ENCODE results near the gene SKI.
"Not testable (repeated sequence)": the region's sequence is repeated elsewhere in the genome, so short reads cannot be mapped to it uniquely, and the experiment has no call there.

Gene SKI

DNA sequence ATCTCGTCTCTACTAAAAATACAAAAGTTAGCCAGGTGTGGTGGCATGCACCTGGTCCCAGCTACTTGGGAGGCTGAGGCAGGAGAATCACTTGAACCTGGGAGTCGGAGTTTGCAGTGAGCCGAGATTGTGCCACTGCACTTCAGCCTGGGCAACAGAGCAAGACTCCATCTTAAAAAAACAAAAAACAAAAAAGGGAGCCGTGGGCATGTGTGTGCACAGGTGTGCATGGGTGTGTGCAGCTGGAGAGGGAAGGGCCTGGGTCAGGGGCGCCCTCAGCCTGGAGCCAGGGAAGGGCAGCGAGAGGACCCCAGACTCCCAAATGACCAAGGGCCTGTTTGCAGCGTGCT is 18.9 kb downstream of the SKI start:
- H3K9me3 ChIP-seq; H3K36me3 ChIP-seq (replicated peaks); in situ Hi-C loops (cut with MboI; ENCODE audit: low sequenced_read_pairs); DNase-seq (ENCODE audit: low spot score in 2 of 2); H3K4me3 ChIP-seq; H3K27me3 ChIP-seq (ENCODE audit: low read depth): not testable (repeated sequence)
- peaks cover 24% of the 10 kb centered on the region for H3K4me1 ChIP-seq

DNA sequence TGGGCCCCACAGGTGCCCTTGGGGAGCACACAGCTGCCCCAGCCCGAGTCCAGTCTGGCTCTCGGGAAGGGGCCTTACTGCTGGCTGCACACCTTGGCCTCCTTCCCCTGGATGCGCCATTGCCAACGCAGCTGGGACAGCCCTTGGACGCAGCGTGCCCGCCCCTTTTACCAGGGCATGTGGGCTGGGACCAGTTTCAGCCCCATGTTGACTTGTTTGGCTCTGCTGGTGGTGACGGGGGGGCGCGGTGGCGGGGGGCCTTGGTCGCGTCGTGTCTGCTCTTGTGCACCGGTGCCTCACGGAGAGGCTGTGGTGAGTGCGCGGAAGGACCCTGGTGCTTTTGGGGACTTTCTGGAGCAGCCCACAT is 19.6 kb downstream of the SKI start:
- H3K4me3 ChIP-seq = no peak overlapping the region
- no peaks in the 10 kb centered on the region for H3K9me3 ChIP-seq
- no peaks in the 10 kb centered on the region for H3K27me3 ChIP-seq (ENCODE audit: low read depth)
- no peak for DNase-seq (ENCODE audit: low spot score in 2 of 2)
- H3K36me3 ChIP-seq (replicated peaks) = peaks cover 3% of the 10 kb centered on the region; the same call in 1 of the 2 replicates
- in situ Hi-C loops (cut with MboI; ENCODE audit: low sequenced_read_pairs) = no loop called here
- H3K4me1 ChIP-seq = peaks cover 24% of the 10 kb centered on the region

DNA sequence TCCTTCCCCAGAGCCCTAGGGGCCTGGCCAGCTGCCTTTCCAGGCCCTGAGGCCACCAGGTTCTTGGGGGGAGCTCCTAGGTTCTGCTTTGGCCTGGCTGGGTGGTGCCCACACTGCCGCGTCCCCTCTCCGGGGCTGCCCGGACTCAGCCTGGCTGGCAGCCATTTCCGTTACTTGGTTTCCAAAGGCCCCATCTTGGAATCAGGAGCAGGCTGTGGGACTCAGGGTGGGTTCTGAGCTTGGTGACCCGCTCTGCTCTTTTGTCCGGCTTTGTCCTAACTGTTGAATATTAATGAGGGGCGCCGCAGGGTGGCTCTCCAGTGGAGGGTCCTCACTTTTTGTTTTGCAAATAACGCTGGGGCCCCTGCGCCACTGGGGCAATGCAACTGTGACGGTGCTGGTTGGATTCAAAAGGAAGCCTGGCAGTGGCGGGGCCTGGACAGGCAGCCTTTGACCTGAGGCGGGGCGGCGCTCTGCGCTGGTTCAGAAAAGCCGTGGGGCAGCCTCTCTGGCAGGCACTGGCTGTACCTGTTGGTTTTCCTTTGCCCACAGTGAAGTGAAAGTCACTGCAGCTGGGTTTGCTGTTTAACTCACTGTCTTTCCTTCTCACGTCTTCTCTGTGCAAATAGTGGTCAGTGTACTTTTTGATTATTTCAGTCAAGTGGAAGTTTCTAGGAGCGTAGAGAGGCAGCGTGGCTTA is 20.2 kb downstream of the SKI start:
- in situ Hi-C loops (cut with MboI; ENCODE audit: low sequenced_read_pairs) = no loop called here
- H3K4me1 ChIP-seq = peaks cover 24% of the 10 kb centered on the region
- no peak overlapping the region for H3K4me3 ChIP-seq
- peaks cover 3% of the 10 kb centered on the region; the same call in 1 of the 2 replicates for H3K36me3 ChIP-seq (replicated peaks)
- DNase-seq (ENCODE audit: low spot score in 2 of 2) = peak; percentile 72 to 85
- no peaks in the 10 kb centered on the region for H3K27me3 ChIP-seq (ENCODE audit: low read depth)
- H3K9me3 ChIP-seq = no peaks in the 10 kb centered on the region

DNA sequence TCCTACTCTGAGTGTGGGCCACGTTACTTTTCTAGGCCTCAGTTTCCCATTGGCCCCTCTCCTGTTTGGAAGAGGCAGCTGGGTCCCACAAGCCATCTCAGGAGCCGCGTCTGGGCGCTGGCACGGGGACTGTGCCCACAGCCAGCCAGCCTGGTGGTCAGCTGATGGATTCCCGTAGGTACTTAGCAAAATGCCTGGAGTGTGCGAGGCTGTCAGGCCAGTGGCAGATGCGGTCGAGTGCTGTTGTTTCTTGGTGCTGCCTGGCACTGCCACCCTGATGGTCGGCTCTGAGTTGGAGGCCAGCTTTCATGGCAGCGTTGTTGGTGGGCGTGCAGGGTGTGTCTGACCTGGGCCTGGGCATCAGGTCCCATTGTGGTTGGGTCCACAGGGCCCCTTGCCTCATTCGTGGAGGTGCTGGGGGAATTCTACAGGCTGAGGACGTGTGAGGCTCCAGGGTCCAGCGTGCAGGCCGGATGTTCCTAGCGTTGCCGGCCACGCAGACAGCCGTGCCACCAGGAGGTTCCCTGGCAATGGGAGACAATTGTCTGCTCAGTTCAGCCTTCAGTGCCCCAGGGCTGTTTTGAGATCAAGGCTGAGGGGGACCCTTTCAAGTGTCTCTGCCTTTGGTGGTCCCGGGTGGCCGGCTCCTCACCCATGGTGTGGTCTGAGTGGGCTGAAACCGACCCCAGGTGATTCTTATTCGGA is 20.9 kb downstream of the SKI start:
- peaks cover 3% of the 10 kb centered on the region; the same call in 1 of the 2 replicates for H3K36me3 ChIP-seq (replicated peaks)
- in situ Hi-C loops (cut with MboI; ENCODE audit: low sequenced_read_pairs) = no loop called here
- no peaks in the 10 kb centered on the region for H3K9me3 ChIP-seq
- no peak for DNase-seq (ENCODE audit: low spot score in 2 of 2)
- H3K4me3 ChIP-seq = no peak overlapping the region
- no peaks in the 10 kb centered on the region for H3K27me3 ChIP-seq (ENCODE audit: low read depth)
- peaks cover 24% of the 10 kb centered on the region for H3K4me1 ChIP-seq

DNA sequence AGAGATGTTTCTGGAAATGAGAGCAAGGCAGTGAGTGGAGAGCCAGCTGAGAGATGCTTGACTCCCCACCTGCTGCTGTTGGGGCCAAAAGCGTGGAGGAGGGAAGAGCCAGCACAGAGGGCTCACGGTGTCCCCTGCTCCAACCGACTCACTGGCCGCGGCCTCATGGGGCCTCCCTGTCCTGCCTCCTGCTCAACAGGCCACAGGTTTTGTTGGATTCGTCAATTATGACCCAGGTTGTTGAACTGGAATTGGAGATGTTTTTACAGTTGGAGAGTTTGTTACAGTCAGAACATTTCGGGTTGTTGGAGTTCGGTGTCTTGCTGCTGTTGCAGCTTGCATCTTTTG is 21.4 kb downstream of the SKI start:
- H3K27me3 ChIP-seq (ENCODE audit: low read depth) = no peaks in the 10 kb centered on the region
- H3K9me3 ChIP-seq = no peaks in the 10 kb centered on the region
- in situ Hi-C loops (cut with MboI; ENCODE audit: low sequenced_read_pairs) = no loop called here
- DNase-seq (ENCODE audit: low spot score in 2 of 2) = no peak
- peaks cover 24% of the 10 kb centered on the region for H3K4me1 ChIP-seq
- H3K36me3 ChIP-seq (replicated peaks) = peaks cover 7% of the 10 kb centered on the region
- no peak overlapping the region for H3K4me3 ChIP-seq

DNA sequence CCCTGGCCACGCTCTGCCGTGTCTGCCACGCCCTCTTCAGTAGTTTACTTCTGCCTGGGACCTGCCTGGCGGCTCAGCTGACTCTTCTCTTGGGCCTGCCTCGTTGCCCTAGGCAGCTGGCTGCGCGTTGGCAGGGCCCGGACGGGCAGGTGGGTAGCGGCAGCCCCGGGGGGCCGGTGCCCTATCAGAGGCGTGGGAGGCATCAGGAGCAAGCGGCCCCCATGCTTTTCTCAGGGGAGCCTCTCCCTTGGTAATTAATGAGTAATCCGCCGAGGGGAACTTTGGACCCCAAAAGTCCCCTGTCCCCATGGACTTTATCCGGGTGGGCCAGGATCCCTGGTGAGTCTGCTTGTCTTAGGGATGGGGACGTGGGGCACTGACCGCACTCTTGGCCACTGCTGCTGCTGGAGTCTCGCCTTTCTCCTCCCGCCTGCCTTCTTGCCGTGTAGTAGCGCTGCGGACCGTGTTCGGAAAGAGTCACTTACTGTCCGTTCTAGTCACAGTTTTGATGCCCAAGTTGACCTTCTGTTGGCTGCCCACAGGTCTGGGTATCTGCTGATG is 22.7 kb downstream of the SKI start:
- in situ Hi-C loops (cut with MboI; ENCODE audit: low sequenced_read_pairs) = no loop called here
- H3K4me1 ChIP-seq = peaks cover 23% of the 10 kb centered on the region
- no peaks in the 10 kb centered on the region for H3K9me3 ChIP-seq
- H3K4me3 ChIP-seq = no peak overlapping the region
- H3K27me3 ChIP-seq (ENCODE audit: low read depth) = no peaks in the 10 kb centered on the region
- peaks cover 8% of the 10 kb centered on the region for H3K36me3 ChIP-seq (replicated peaks)
- no peak for DNase-seq (ENCODE audit: low spot score in 2 of 2)

DNA sequence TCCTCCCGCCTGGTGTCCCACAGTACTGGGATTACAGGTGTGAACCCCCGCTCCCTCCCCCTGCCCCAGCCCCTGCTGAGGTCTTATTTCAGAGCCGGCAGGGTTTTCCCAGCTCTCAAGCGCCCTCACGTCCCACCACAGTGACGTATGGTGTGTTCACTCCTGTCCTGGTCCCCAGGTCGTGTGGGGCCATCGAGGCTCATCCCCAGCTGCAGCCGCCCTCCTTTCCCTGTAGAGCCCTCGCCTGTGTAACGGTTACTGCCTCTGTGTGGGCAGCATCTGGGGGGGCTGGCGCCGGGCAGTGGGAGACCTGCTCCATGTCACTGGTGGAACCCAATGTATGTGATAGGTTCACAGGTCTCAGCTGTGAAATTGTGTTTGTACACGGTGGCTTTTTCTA is 23.2 kb downstream of the SKI start:
- peaks cover 8% of the 10 kb centered on the region for H3K36me3 ChIP-seq (replicated peaks)
- no peak for DNase-seq (ENCODE audit: low spot score in 2 of 2)
- H3K27me3 ChIP-seq (ENCODE audit: low read depth) = no peaks in the 10 kb centered on the region
- in situ Hi-C loops (cut with MboI; ENCODE audit: low sequenced_read_pairs) = no loop called here
- H3K4me1 ChIP-seq = peaks cover 17% of the 10 kb centered on the region
- no peak overlapping the region for H3K4me3 ChIP-seq
- no peaks in the 10 kb centered on the region for H3K9me3 ChIP-seq

DNA sequence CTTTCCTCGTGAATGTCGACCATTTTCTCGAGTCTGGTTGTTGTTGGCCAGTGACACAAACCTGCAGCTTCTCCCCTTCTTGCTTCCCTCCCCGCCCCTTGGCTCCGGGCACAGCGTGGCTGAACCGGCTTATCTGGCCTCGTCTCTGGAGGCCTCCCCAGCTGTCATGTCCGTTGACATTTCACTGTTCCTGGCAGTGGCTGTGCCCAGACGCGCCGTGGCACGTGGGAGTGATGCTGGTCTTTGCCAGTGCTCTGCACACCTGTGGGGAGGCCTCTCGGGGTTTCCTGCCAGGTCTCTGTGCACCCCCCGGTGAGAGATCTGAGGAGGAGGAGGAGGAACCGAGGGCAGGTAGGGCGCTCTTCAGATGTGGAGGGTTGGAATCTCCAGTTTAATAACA is 23.7 kb downstream of the SKI start:
- peaks cover 16% of the 10 kb centered on the region for H3K4me1 ChIP-seq
- peaks cover 8% of the 10 kb centered on the region for H3K36me3 ChIP-seq (replicated peaks)
- in situ Hi-C loops (cut with MboI; ENCODE audit: low sequenced_read_pairs) = no loop called here

DNA sequence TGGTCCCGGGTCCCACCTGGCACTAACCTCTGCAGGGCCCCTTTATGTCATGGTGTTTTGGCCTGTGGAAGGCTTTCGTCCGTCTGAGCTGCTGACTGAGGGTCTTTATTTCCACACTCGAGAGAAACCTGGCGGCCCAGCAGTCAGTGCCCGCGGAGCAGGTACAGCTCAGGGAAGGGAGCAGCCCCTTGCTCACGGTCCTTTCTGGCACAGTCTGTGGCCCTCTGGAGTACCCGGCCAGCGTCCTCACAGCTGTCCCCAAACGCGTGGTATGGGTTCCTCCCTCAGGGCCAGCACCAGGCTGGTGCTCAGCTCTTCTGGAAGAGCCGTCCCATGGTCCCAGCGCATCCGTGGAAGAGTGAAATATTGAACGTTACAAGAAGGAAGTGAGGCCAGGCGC is 24.3 kb downstream of the SKI start:
- DNase-seq (ENCODE audit: low spot score in 2 of 2) = no peak
- in situ Hi-C loops (cut with MboI; ENCODE audit: low sequenced_read_pairs) = no loop called here
- H3K36me3 ChIP-seq (replicated peaks) = peaks cover 8% of the 10 kb centered on the region
- H3K4me1 ChIP-seq = peaks cover 12% of the 10 kb centered on the region
- H3K4me3 ChIP-seq = no peak overlapping the region
- no peaks in the 10 kb centered on the region for H3K27me3 ChIP-seq (ENCODE audit: low read depth)
- H3K9me3 ChIP-seq = no peaks in the 10 kb centered on the region

More for the DNA sequence above, 23.7 kb downstream of the SKI start:
- no peak for DNase-seq (ENCODE audit: low spot score in 2 of 2)
- Histone ChIP-seq H3K9me3 (no peaks in the 10 kb centered on the region), H3K4me3 (no peak overlapping the region), H3K27me3 (ENCODE audit: low read depth) (no peaks in the 10 kb centered on the region)

DNA sequence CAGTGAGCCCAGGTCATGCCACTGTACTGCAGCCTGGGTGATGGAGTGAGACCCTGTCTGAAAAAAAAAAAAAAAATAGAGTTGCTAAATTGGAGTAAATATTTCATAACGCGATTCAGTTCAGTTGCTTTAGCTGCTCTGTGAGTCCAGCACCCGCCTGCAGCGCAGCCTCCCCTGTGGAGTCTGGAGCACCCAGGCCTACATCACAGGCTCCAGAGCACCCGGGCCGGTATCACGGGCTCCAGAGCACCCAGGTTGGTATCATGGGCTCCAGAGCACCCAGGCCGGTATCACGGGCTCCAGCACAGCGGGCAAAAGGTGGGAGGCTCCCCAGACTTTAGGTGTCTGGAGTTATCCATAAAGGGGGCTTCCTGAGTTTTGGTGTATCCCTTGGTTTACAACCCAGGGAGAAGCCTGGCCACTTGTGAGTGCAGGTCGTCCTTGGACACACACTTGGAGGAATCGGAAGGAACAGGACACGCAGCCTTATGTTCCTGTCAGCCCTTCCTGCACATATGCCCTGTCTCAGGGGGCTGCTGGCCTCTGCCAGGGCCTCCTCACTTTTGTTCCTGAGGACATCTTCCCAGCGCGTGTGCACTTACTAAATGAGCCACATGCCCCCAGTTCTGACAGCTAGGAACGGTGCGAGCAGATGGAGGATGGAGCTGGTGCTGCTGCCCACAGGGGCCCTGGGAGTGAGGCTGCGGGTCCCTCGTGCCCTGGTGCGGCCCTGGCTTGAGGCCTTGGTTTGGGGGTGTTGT is 25.1 kb downstream of the SKI start:
- no peak for DNase-seq (ENCODE audit: low spot score in 2 of 2)
- in situ Hi-C loops (cut with MboI; ENCODE audit: low sequenced_read_pairs) = no loop called here
- Histone ChIP-seq H3K9me3 (no peaks in the 10 kb centered on the region), H3K27me3 (ENCODE audit: low read depth) (no peaks in the 10 kb centered on the region), H3K36me3 (replicated peaks) (peaks cover 8% of the 10 kb centered on the region), H3K4me1 (peaks cover 4% of the 10 kb centered on the region), H3K4me3 (no peak overlapping the region)

DNA sequence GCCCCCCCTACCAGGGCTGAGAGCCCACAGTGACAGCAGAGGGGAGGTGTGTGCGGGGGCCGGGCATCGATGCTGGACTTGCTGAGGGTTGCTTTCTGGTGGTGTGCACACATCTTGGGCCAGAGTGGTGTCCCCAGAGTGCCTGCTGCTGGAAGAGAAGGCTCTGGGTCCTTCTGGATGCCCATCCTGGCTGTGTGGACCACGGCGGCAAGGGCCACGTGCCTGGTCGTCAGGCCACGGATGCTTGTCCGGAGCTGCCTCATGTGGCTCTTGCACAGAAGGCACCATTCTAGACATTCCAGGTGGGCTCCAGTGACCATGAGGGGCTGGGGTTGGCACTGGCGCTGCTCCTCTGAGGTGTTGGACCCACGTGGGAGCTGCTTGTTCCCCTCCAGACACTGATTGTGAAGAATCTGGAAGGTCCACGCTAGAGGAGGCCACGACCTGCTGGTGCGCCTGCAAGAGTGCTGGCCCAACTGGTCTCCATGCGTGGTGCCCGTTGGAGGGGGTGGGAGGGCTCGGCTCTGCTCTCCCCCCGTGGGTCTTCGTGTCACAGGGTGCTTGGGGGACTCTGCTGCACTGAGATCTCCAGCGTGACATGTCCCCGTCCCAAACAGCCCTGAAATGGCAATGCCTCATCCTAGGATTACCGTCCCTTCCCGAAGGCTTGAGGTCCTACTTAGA is 25.8 kb downstream of the SKI start:
- DNase-seq (ENCODE audit: low spot score in 2 of 2) = no peak
- in situ Hi-C loops (cut with MboI; ENCODE audit: low sequenced_read_pairs) = no loop called here
- Histone ChIP-seq H3K4me1 (no peaks in the 10 kb centered on the region), H3K4me3 (no peak overlapping the region), H3K36me3 (replicated peaks) (peaks cover 5% of the 10 kb centered on the region), H3K27me3 (ENCODE audit: low read depth) (no peaks in the 10 kb centered on the region), H3K9me3 (no peaks in the 10 kb centered on the region)

DNA sequence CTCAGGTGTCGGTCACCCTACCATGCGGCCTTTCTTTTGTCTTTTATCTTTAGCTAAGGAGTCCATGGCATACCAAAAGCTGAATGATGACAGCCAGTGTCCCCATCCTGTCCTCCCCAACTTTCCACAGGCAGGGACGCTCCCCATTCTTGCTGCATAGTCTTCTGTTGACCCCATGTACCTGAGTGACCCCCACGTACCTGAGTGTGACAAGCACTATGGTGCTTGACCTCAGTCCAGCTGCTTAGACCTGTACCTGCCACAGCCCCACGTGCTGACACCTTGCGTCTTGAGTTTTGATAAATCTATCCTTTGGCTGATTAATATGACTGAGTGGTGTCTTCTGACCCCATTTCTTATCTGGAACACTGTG is 26.9 kb downstream of the SKI start:
- Histone ChIP-seq H3K4me3 (no peak overlapping the region), H3K4me1 (no peaks in the 10 kb centered on the region), H3K36me3 (replicated peaks) (peaks cover 5% of the 10 kb centered on the region; the same call in 1 of the 2 replicates), H3K27me3 (ENCODE audit: low read depth) (no peaks in the 10 kb centered on the region), H3K9me3 (no peaks in the 10 kb centered on the region)
- in situ Hi-C loops (cut with MboI; ENCODE audit: low sequenced_read_pairs) = no loop called here
- no peak for DNase-seq (ENCODE audit: low spot score in 2 of 2)

DNA sequence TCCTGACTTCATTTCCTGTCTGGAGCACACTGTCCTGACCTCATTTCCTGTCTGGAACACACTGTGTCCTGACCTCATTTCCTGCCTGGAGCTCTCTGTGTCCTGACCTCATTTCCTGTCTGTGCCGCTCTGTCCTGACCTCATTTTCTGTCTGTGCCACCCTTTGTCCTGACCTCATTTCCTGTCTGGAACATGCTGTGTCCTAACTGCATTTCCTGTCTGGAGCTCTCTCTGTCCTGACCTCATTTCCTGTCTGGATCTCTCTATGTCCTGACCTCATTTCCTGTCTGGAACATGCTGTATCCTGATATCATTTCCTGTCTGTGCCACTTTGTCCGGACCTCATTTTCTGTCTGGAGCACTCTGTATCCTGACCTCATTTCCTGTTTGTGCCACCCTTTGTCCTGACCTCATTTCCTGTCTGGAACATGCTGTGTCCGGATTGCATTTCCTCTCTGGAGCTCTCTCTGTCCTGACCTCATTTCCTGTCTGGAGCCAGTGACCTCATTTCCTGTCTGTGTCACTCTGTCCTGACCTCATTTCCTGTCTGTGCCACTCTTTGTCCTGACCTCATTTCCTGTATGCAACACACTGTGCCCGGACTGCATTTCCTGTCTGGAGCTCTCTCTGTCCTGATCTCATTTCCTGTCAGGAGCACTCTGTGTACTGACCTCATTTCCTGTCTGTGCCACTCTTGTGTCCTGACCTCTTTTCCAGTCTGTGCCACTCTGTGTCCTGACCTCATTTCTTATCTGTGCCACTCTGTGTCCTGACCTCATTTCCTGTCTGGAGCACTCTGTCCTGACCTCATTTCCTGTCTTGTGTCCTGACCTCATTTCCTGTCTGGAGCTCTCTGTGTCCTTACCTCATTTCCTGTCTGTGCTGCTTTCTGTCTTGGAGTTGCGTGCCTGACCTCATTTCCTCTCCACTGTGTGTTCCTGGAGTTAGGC is 27.6 kb downstream of the SKI start:
- H3K36me3 ChIP-seq (replicated peaks) = peaks cover 5% of the 10 kb centered on the region; the same call in 1 of the 2 replicates
- no peaks in the 10 kb centered on the region for H3K27me3 ChIP-seq (ENCODE audit: low read depth)
- H3K4me3 ChIP-seq = no peak overlapping the region
- DNase-seq (ENCODE audit: low spot score in 2 of 2) = peak in 1 of 2 experiments; percentile 28
- no peaks in the 10 kb centered on the region for H3K4me1 ChIP-seq
- no peaks in the 10 kb centered on the region for H3K9me3 ChIP-seq
- in situ Hi-C loops (cut with MboI; ENCODE audit: low sequenced_read_pairs) = no loop called here
